Measurements from ENCODE around the gene ENOX1.
"Not testable (repeated sequence)": the region's sequence is repeated elsewhere in the genome, so short reads cannot be mapped to it uniquely, and the experiment has no call there.

Gene ENOX1

GRCh38 chr13:43203781-43204180, 583.0 kb downstream of the ENOX1 start:
- DNase-seq (ENCODE audit: low spot score): no peak

- DNase-seq (ENCODE audit: low spot score): no peak
Observed at GRCh38 chr13:43200736-43201135, 586.0 kb downstream of the ENOX1 start.

- DNase-seq (ENCODE audit: low spot score): no peak
Observed at GRCh38 chr13:43200307-43200706, 586.5 kb downstream of the ENOX1 start.

- DNase-seq (ENCODE audit: low spot score): no peak
Observed at GRCh38 chr13:43196750-43197370, 589.9 kb downstream of the ENOX1 start.

- DNase-seq (ENCODE audit: low spot score): no peak
Observed at GRCh38 chr13:43196086-43196621, 590.6 kb downstream of the ENOX1 start.

- DNase-seq (ENCODE audit: low spot score): no peak
Observed at GRCh38 chr13:43195551-43195950, 591.2 kb downstream of the ENOX1 start.

- DNase-seq (ENCODE audit: low spot score): no peak
Observed at GRCh38 chr13:43195112-43195511, 591.7 kb downstream of the ENOX1 start.

GRCh38 chr13:43193789-43194420, 592.9 kb downstream of the ENOX1 start:
- DNase-seq (ENCODE audit: low spot score): no peak

- DNase-seq (ENCODE audit: low spot score): no peak
Observed at GRCh38 chr13:43191546-43191945, 595.2 kb downstream of the ENOX1 start.

- no peak for DNase-seq (ENCODE audit: low spot score)
Observed at GRCh38 chr13:43185226-43185625, 601.5 kb downstream of the ENOX1 start.

GRCh38 chr13:43180837-43181236, 605.9 kb downstream of the ENOX1 start:
- DNase-seq (ENCODE audit: low spot score): no peak

GRCh38 chr13:43180036-43180660, 606.6 kb downstream of the ENOX1 start:
- no peak for DNase-seq (ENCODE audit: low spot score)

GRCh38 chr13:43171489-43171888, 615.3 kb downstream of the ENOX1 start:
- DNase-seq (ENCODE audit: low spot score): no peak

GRCh38 chr13:43170506-43170905, 616.3 kb downstream of the ENOX1 start:
- DNase-seq (ENCODE audit: low spot score): no peak

GRCh38 chr13:43168434-43168833, 618.3 kb downstream of the ENOX1 start:
- not testable (repeated sequence) for DNase-seq (ENCODE audit: low spot score)

- no peak for DNase-seq (ENCODE audit: low spot score)
Observed at GRCh38 chr13:43167731-43168130, 619.0 kb downstream of the ENOX1 start.

GRCh38 chr13:43166644-43167457, 619.9 kb downstream of the ENOX1 start:
- no peak for DNase-seq (ENCODE audit: low spot score)
